MCF 10A (cell line): ENCODE data around the gene MEF2A. TPM values are rescaled to one million over a fixed set of nuclear protein-coding genes. Genes with fewer than 3 reads are reported as not detected.
"Not testable (repeated sequence)": the region's sequence is repeated elsewhere in the genome, so short reads cannot be mapped to it uniquely, and the experiment has no call there.

Source experiments
- BruUV-seq: library from RNA; stranded (reverse); fragments of 400-500 nt; replicated peaks from 2 replicates; lab custom pipeline; 2021; lab: Mats Ljungman, UMichigan
- CTCF ChIA-PET: fragments of 300-600 bp; sonication (Branson Sonifier 250); formaldehyde crosslinking; extraction: SDS; loops from one replicate; lab custom pipeline; 2021; ENCODE audit warnings: antibody characterized with exemption, inconsistent platforms; lab: Yijun Ruan, JAX
- POLR2A ChIA-PET: fragments of 300-600, 350-650 bp; sonication (Branson Sonifier 250); formaldehyde crosslinking; extraction: SDS; loops from one replicate; lab custom pipeline; 2020; ENCODE audit warnings: antibody characterized with exemption, inconsistent platforms; lab: Yijun Ruan, JAX
- DNase-seq: peaks from one replicate; pipeline ENCODE4 v3.0.0-alpha.2; 2018; ENCODE audit not compliant: unreplicated experiment
- H3K27ac Mint-ChIP-seq: one replicate; pipeline ENCODE4 v1.8.0; 2022; ENCODE audit warnings: mild to moderate bottlenecking, low read depth, mixed read lengths; ENCODE audit not compliant: unreplicated experiment
- H3K27me3 Mint-ChIP-seq: one replicate; pipeline ENCODE4 v1.8.0; 2022; ENCODE audit warnings: mixed read lengths; ENCODE audit not compliant: insufficient read depth, unreplicated experiment
- H3K36me3 Mint-ChIP-seq: one replicate; pipeline ENCODE4 v1.8.0; 2022; ENCODE audit warnings: mild to moderate bottlenecking, moderate library complexity, mixed read lengths; ENCODE audit not compliant: insufficient read depth, unreplicated experiment
- H3K4me1 Mint-ChIP-seq: one replicate; pipeline ENCODE4 v1.8.0; 2022; ENCODE audit warnings: mixed read lengths; ENCODE audit not compliant: insufficient read depth, unreplicated experiment
- H3K4me3 Mint-ChIP-seq: one replicate; pipeline ENCODE4 v1.8.0; 2022; ENCODE audit warnings: mild to moderate bottlenecking, moderate library complexity, mixed read lengths; ENCODE audit not compliant: unreplicated experiment
- H3K9me3 Mint-ChIP-seq: one replicate; pipeline ENCODE4 v1.8.0; 2022; ENCODE audit warnings: mixed read lengths; ENCODE audit not compliant: unreplicated experiment
- intact Hi-C: fragments of 100-400 bp; cut with micrococcal nuclease; formaldehyde crosslinking; loops from 2 replicates; pipeline ENCODE4 v1.14.1; 2022
- total RNA-seq: library from RNA; stranded (reverse); gene quantifications from 2 replicates; pipeline ENCODE4 v1.2.3, GENCODE V29; 2022
- TF ChIP-seq, protein P1 (sequence below): fragments of 200-600 bp; IDR thresholded peaks from one replicate; pipeline ENCODE4 v1.8.0; 2022; ENCODE audit warnings: antibody characterized with exemption, mild to moderate bottlenecking; ENCODE audit not compliant: unreplicated experiment

MEF2A gene
- total RNA-seq, 1 experiment from 2014 or later, result 52.9 TPM

DNA sequence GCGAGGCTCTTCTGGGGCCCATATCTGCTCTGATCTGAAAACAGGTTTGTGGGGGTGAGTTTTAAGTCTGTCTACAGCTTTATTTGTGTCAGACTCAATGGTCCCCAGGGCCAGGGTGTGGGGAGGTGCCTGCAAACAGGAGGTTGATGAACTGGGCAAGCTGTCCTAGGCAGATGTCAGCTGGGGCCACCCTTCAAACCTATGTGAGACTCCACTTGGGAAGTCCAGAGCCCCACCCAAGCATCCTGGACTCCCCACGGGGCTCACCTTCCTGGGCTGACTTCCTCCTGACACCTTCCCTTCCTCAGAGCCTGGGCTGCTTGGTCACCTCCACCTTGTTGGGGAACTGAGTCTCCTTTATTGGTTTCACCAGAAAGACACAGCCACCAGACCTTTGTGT lies 176.1 kb downstream of the MEF2A start:
- Mint-ChIP-seq H3K9me3 (no peaks in the 10 kb centered on the region), H3K27ac (no peak overlapping the region), H3K36me3 (no peaks in the 10 kb centered on the region), H3K4me3 (no peak overlapping the region), H3K27me3 (no peaks in the 10 kb centered on the region), H3K4me1 (no peaks in the 10 kb centered on the region)
- intact Hi-C loops, result no loop called here
- BruUV-seq, result no TSS peak
- CTCF ChIA-PET, result interaction anchor here (1.7 kb wide), 1 partner anchor 13 kb away, joined by 10 read pairs; no protein-coding TSS in a partner anchor
- POLR2A ChIA-PET, result no interaction called here
- TF ChIP-seq, protein P1, sequence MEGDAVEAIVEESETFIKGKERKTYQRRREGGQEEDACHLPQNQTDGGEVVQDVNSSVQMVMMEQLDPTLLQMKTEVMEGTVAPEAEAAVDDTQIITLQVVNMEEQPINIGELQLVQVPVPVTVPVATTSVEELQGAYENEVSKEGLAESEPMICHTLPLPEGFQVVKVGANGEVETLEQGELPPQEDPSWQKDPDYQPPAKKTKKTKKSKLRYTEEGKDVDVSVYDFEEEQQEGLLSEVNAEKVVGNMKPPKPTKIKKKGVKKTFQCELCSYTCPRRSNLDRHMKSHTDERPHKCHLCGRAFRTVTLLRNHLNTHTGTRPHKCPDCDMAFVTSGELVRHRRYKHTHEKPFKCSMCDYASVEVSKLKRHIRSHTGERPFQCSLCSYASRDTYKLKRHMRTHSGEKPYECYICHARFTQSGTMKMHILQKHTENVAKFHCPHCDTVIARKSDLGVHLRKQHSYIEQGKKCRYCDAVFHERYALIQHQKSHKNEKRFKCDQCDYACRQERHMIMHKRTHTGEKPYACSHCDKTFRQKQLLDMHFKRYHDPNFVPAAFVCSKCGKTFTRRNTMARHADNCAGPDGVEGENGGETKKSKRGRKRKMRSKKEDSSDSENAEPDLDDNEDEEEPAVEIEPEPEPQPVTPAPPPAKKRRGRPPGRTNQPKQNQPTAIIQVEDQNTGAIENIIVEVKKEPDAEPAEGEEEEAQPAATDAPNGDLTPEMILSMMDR, result no peak
- no peak for DNase-seq

DNA sequence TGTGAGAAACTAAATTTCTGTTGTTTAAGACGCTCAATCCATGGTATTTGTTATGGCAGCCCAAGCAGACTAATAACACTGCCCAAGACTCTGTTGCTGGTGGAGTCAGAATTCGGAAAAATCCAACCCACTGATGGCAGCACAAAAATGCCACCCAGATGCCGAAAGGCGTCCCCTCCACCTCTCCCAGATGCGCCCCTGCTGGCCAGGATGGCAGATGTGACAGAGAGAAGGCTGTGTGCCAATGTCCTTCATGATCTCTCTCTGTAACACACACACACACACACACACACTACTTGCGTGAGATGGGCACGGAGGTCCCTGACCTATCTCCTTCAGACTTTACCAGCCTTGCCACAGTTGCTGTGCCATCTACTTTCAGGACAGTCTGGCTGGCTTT lies 178.4 kb downstream of the MEF2A start:
- ChIA-PET POLR2A (no interaction called here), CTCF (interaction anchor here (1.3 kb wide), 1 partner anchor 14 kb away, joined by 8 read pairs; no protein-coding TSS in a partner anchor)
- no TSS peak for BruUV-seq
- TF ChIP-seq, protein P1, result no peak
- no peak overlapping the region for H3K27ac Mint-ChIP-seq
- no peaks in the 10 kb centered on the region for H3K36me3 Mint-ChIP-seq
- no peaks in the 10 kb centered on the region for H3K27me3 Mint-ChIP-seq
- intact Hi-C loops, result no loop called here
- DNase-seq, result no peak
- H3K4me3 Mint-ChIP-seq, result no peak overlapping the region
- no peaks in the 10 kb centered on the region for H3K4me1 Mint-ChIP-seq
- no peaks in the 10 kb centered on the region for H3K9me3 Mint-ChIP-seq

DNA sequence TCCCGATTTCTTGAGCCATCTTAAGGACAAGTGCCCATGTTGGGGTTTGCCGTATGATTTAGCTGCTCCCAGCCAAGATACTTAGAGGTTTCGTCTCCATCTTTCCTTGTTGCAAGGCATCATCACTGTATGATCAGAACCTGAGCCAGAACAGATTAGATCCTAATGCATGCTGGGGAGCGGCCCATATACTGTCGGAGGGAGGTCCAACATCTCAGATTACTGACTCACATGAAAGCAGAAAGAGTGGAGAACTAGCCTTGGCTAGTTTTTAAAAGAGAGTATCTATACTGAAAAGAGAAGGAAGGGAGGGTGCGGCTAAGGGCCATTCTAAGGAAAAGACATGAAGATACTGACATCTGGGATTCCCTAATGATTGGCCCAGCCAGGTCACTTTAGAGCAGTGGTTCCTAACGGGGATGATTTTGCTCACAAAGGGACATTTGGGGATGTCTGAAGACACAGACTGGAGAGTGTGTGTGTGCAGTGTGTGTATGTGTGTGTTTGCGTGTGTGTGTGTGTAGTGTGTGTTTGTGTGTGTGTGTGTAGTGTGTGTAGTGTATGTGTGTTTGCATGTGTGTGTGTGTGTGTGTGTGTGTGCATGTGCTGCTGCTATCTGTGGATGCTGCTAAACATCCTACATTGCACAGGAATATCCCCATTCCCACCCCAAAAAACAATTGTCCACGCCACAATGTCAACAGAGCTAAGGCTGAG lies 179.7 kb downstream of the MEF2A start:
- intact Hi-C loops, result no loop called here
- no peaks in the 10 kb centered on the region for H3K27me3 Mint-ChIP-seq
- no peaks in the 10 kb centered on the region for H3K9me3 Mint-ChIP-seq
- TF ChIP-seq, protein P1, result no peak
- no peaks in the 10 kb centered on the region for H3K36me3 Mint-ChIP-seq
- H3K4me1 Mint-ChIP-seq, result no peaks in the 10 kb centered on the region
- ChIA-PET CTCF (no interaction called here), POLR2A (interaction anchor here (0.8 kb wide), 1 partner anchor 14 kb away, joined by 4 read pairs; no protein-coding TSS in a partner anchor)
- no peak overlapping the region for H3K4me3 Mint-ChIP-seq
- no peak for DNase-seq
- BruUV-seq, result no TSS peak
- no peak overlapping the region for H3K27ac Mint-ChIP-seq

DNA sequence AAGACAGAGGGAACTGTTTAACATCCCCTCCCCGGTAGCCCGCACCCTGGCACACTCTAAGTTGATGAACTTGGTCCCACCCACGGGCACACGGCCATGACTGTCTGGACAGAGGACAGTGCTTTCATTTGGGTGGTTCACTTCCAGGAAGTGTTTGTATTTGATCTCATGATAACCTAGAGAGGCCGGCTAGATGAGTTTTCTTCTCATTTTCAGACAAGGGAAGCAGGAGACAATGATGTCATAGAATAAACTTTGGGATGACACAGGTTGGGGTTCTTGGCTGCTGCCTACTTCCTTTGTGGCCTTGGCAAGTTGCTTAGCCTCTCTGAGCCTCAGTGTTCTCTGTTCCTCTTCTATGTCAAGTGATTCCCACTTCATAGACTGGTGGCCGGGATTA lies 183.6 kb downstream of the MEF2A start:
- ChIA-PET POLR2A (no interaction called here), CTCF (no interaction called here)
- Mint-ChIP-seq H3K9me3 (no peaks in the 10 kb centered on the region), H3K4me3 (no peak overlapping the region), H3K27ac (no peak overlapping the region), H3K27me3 (no peaks in the 10 kb centered on the region), H3K36me3 (peaks cover 6% of the 10 kb centered on the region), H3K4me1 (peaks cover 5% of the 10 kb centered on the region)
- DNase-seq, result no peak
- TF ChIP-seq, protein P1, result no peak
- BruUV-seq, result no TSS peak
- intact Hi-C loops, result no loop called here

DNA sequence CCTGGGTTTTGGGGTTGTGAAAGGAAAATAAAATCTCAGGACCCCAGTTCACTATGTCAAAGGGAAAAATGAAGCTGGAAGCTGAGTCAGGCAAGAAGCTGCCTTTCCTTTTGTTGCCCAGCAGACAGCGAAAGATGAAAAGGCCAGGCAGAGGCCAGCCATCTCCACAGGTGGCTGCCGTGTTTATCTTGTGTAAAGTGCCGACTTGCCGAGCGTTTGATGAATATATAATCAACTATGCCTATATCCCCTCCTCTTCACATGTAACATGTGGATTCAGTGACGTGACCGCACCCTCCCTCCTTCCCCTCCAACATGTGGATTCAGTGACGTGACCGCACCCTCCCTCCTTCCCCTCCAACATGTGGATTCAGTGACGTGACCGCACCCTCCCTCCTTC lies 184.5 kb downstream of the MEF2A start:
- H3K27me3 Mint-ChIP-seq, BruUV-seq, H3K27ac Mint-ChIP-seq, H3K36me3 Mint-ChIP-seq, DNase-seq, POLR2A ChIA-PET, H3K4me1 Mint-ChIP-seq, intact Hi-C loops, H3K4me3 Mint-ChIP-seq, H3K9me3 Mint-ChIP-seq, CTCF ChIA-PET: not testable (repeated sequence)
